NCI-H1436 treated with DMSO at 0.1 percent for 48 hours (cell line): ENCODE data around the gene C9orf50.

Experiments
- DNase-seq: peaks from one replicate; lab custom pipeline; 2025; lab: John Stamatoyannopoulos, UW

Gene C9orf50

DNA sequence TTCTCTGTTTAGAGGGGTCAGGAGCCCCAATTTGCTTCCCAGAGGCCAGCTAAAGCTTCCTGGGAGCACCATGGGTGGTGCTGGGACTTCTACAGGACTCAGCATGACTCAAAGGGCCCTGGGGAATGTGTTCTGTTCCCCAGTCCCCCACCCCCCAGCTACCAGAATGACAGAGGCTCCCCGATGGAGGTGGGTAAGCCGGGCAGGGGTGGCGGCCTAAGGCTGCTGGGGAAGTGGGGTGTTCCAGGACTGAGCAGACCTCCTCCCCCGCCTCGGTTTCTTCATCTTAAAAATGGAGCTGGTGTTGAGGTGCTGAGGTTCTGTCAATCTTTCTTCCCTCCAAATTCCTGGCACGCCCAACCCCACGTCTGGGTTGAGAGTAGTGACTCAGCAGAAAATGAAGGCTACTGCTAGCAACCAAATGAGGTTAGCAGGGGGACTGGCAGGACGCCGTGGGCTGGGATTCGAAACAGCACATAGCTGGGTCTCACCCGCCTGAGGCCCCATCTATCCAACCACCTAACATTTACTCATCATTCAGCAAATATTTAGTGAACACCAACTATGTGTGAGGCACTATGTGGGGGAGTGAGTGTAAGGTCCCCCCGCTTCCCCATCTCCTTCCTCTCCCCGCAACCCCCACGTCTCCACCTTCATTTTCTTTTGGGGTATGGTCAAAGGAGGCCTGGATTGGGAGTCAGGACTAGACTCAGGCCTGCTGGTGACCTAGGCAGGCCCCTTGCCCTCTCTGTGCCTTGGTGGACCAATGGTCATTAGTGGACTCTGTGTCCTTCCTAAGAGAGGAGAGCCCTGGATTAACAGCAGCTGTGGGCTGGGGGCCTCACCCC, 50.2 kb downstream of the C9orf50 start:
- no peak for DNase-seq

DNA sequence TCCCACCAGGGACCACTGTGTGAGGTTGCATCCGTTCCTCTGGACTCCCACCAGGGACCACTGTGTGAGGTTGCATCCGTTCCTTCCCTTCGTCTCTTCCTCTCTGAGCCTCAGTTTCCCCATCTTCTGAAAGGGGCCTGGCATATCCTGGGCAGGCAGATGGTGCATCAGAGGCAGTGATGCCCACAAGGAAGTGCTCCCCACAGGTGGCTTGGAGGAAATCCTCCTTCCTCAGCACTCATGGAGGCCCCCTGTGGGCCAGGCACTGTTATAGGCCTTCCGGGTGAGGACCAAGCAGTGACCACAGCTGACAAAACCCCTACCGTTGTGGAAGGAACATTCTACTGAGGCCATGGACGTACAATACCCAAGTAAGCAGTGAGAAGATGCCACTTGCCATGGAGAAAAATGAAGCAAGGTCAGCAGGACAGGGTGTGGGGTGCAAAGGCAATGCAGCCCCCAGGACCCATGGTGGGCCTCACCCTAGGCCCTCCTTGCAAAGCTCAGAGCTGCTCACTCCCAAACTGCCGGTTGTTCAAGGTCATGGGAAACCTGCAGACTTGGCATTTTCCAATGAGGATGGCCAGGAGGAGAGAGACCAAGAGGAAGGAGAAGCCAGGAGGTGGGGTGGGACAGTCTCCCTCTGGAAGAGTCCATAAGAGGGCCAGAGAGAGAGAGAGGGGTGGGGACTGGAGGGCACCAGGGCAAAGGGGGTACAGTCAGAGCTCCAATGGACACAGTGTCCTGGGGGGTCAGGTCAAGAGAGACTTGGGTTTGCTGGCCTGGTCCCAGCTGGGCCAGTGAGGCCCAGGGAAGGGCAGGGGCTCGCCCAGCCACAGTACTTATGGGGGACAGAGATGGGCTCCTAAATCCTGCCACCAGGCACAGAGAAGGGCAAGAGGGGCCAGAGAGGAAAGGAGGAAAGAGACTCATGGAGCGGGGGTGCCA, 51.1 kb downstream of the C9orf50 start:
- DNase-seq, result no peak

DNA sequence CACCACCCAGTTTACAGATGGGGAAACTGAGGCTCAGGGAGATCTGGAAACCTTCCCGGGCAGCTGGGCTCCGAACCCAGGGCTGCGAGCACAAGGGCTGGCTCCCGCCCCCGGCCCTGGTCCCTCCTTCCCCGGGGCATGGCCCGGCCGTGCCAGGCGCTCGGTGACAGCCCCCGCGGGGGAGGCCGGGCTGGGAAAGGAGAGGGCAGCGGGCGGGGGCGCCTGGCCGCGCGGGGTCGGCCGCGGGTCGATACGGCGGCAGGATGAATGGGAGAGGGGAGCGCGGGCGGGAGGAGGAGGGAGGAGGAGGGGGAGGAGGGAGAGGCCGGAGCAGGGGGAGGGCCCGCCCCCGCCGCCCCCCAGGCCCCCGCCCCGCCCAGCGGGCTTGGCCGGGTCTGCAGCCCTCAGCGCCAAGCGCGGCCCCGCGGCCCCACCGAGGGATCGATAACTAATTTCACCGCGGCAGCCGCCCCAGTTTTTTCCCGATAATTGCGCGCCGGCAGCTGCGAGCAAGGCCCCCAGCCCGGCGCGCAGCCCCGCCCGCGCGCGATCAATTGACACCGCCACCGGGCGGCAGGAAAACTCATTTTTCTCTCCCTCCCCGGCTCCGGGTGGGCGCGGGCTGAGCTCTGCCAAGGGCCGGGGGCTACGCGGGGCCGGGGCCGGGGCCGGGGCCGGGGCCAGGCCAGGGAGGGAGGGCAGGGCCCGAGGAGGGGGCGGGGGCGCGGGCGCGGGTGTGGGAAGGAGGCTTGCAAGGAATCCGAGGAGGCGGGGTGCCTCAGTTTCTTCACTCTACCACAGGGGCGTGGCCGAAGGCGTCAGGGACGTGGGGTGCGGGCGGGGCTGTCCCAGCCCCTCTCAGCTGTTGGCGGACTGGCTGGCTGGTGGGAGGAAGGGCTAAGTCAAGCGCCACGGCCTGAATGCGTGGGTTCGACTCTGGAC, 52.1 kb downstream of the C9orf50 start:
- no peak for DNase-seq

DNA sequence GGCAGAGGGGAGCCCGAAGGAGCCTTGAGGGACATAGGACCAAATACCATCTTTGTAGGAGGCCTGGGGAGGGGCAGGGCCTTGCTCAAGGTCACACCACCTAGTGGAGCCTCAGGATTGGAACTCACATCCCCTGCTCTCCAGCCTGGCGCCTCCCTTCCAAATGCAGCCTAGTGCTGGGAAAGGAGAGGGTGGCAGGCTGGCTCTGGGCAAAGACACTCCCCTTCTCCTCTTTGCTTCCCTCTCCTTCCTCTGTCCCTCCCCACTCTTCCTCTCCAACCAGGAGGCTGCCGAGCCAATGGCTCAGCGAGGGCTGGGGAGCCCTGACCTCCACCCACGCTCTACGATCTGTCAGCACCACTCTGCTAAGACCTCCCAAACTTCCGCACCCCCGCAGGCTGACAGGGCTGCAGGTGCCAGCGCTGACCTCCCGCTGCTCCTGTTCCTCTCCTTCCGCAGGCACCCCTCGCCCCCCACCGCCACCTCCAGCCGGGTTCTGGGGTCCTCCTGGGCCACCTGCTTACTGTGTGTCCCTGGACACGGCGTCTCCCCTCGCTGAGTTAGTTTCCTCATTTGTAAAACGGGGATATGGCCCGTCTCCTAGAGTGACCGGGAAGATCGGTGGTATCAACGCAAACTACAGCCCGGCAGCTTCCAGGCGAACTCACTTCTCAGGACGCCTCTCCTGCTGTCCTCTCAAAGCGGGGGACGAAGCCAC, 52.9 kb downstream of the C9orf50 start:
- DNase-seq, result no peak

DNA sequence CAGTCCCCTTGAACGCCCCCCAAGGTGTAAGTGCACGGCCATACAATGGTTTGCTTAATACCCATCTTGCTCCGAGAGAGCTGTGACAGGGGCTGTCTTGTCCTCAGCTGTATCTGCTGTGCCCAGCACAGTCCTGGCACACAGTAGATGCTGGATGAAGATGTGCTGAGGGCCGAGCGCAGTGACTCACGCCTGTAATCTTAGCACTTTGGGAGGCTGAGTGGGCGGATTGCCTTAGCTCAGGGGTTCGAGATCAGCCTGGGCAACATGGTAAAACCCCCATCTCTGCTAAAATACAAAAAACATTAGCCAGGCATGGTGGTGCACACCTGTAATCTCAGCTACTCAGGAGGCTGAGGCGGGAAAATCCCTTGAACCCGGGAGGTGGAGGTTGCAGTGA, 53.6 kb downstream of the C9orf50 start:
- DNase-seq, result no peak

DNA sequence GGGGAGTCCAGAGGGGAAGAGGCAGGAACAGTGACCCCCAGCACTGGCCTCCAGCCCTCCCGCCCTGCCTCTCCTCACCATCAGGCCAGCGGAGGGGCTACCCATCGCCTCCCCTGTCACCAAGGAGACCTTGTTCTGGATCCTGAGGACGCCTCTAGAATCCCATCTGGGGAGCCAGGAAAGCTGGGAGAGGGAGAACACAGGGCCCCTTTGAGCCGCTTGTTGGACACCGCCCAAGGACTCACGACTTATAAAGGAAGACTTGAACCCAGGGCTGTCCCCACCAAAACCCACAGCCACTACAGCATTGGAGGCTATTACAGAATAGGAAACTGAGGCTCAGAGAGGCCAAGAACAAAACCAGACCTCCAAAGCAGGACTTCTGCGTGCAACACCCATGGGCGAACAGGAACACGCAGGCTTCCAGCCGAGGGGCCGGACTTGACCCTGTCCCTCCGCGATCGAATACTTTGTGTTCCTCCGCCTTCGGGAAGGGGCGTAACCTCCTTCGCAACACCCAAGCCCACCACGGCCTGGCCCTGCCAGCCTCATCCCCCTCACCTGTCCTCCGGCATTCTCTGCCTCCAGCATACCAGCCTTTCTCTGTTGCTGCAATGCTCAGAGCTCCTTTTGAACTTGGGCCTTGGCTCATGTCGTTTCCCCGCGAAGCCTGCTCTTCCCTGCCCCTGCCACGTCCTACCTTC, 54.2 kb downstream of the C9orf50 start:
- no peak for DNase-seq

DNA sequence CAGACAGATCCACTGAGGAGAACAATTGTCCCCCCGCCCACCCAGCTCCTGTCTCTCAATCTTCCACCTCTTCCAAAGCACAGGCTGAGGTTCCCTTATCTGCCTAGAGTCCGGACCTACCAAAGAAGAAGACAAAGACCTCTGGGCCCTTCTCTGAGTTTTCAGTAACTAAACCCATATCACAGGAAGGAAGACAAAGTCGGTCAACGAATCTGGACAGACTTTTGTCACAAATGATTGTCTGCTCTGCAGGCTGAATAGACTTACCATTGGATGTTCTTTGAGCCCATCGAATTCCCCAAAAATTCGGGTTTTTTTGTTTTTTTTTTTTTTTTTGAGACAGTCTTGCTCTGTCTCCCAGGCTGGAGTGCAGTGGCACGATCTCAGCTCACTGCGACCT, 58.0 kb downstream of the C9orf50 start:
- no peak for DNase-seq

DNA sequence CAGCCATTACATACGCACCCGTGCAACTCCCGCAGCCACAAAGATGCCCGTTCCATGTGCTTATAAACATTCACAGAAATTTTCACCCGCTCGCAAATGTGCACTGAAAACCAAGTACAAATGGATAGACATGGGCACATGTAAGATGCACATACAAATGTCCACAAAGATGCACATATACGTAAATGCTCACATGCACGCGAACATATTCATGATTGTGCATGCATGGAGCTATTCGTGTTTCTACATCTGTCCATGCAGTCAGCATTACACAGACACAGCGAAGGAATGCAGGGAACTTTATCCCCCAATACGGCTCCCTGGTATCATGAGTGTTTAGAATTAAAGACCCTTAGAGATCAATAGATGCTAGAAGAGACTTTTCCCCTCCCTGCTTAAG, 58.4 kb downstream of the C9orf50 start:
- no peak for DNase-seq
